ENCODE measurements around the gene CDH13. TPM values are rescaled to one million over a fixed set of nuclear protein-coding genes. Genes with fewer than 3 reads are reported as not detected.

Gene CDH13
- total RNA-seq, 4 donors from 2014 or later: 6.4 to 19.7 (median 11.7) TPM

DNA sequence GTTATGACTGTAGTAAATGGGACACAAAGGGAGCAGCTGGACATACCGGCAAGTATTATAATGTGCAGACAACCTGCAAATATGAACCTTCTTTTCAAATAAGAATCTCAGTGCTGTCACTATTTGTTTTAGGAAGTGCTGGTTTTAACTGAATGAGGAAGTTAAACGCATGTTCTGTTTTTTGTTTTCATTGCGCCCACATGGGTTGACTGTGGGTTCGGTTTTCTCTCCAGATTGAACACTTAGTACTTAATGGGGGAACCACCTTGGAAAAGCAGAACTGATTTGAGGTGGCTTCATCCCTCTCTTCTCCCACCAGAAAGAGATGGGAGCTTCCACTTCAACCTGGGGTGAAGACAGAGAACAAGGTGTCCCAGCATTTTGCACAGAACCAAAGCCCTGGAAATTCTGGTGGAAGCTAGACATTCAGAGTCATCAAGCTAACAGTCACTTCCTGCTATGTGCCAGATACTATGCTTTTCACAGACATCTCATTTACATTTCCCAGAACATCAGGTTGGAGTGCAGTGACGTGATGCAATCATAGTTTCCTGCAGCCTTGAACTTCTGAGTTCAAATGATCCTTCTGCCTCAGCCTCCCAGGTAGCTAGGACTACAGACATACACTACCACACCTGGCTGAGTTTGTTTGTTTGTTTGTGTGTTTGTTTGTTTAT lies 149.8 kb downstream of the CDH13 start:
- TF ChIP-seq, protein P1, sequence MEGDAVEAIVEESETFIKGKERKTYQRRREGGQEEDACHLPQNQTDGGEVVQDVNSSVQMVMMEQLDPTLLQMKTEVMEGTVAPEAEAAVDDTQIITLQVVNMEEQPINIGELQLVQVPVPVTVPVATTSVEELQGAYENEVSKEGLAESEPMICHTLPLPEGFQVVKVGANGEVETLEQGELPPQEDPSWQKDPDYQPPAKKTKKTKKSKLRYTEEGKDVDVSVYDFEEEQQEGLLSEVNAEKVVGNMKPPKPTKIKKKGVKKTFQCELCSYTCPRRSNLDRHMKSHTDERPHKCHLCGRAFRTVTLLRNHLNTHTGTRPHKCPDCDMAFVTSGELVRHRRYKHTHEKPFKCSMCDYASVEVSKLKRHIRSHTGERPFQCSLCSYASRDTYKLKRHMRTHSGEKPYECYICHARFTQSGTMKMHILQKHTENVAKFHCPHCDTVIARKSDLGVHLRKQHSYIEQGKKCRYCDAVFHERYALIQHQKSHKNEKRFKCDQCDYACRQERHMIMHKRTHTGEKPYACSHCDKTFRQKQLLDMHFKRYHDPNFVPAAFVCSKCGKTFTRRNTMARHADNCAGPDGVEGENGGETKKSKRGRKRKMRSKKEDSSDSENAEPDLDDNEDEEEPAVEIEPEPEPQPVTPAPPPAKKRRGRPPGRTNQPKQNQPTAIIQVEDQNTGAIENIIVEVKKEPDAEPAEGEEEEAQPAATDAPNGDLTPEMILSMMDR (IDR thresholded peaks at IDR 0.05; ENCODE audit: low read depth): no peak

DNA sequence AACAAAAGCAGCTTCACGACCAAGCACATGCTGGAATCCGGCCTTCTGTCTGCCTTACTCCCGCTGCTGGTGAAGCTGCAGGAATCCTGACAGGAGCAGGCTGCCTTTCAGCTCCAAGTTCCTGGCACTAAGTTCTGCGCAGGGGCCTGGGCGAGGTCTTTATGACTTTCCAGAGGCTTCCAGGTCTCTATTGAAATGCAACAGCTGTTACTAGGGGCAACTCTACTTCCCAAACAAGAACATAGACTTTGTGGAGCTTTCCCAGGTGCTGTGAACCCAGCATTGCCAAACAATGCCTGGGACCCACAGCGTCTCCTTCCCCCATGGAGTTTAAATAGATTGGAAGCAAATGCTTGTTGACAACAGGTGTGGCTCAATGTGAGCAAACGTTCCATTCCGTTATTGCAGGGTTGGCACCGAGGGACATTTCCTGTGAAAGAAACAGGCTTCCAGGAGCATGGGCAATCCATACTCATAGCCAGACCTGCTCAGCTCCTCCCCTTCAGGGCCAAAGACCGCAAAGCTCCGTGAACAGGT lies 156.0 kb downstream of the CDH13 start:
- TF ChIP-seq, protein P1 (IDR thresholded peaks at IDR 0.05; ENCODE audit: low read depth): no peak

- TF ChIP-seq, protein P1 (IDR thresholded peaks at IDR 0.05; ENCODE audit: low read depth): no peak
Measured at GRCh38 chr16:82783933-82784572, 157.3 kb downstream of the CDH13 start.

DNA sequence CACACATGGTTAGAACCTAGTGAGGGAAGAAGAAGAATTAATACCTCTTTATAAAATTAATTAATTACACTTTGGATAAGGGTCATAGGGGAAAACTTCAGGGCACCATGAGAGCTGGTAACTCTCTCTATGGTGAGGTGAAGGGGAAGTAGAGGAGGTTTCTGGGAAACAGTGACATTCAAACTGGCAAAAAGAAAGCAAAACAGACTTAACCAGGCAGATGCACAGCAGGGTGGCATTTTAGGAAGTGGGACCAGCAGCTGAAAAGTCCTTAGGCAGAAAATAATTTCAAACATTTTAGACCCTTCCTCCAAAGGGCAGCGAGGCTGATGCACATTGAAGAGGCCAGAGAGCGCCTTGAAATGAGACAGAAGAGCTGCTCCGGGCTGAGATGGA lies 157.8 kb downstream of the CDH13 start:
- TF ChIP-seq, protein P1 (IDR thresholded peaks at IDR 0.05; ENCODE audit: low read depth): no peak

- TF ChIP-seq, protein P1 (IDR thresholded peaks at IDR 0.05; ENCODE audit: low read depth): no peak
Measured at GRCh38 chr16:82788225-82788624, 161.5 kb downstream of the CDH13 start.

DNA sequence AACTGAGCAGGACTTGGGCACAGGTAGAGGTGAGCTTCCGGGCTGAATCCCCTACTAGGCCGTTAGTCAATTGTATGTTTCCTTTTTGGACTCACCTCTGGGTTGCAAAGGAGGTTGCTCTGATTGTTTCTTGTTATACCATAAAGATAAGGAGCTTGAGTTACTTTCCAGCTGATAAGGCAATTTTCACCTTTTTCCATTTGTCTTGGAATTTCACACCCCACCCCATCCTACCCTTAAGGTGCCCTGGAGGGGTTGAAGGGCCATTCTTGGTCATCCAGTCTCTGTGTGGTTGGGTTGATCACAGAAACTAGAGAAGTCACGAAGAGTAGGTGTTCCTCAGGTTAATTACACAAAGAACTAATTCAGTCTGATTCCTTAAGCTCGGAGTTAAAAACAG lies 162.2 kb downstream of the CDH13 start:
- TF ChIP-seq, protein P1 (IDR thresholded peaks at IDR 0.05; ENCODE audit: low read depth): no peak

DNA sequence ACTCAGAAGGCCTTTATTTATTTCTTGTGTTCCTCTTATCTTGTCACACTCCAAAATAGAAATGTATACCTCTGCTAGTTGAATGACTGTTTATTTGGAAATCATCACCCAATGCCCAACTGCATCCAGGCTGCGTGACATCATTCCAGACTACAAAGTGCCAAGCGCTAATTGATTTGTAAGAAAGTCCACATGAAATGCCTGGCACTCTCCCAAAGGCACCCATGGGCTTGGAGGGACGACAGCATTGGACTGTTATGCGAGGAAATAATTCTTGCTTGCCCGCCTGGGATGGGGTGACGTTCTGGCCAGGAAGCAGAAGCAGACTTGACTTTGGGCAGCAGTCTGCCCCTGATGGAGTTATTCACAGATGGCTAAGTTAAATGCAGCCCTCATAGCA lies 165.9 kb downstream of the CDH13 start:
- TF ChIP-seq, protein P1 (IDR thresholded peaks at IDR 0.05; ENCODE audit: low read depth): no peak
